ENCODE data around the gene IQCN. TPM values are rescaled to one million over a fixed set of nuclear protein-coding genes. Genes with fewer than 3 reads are reported as not detected.

Gene IQCN
- total and polyA plus RNA-seq, 10 of the 15 experiments (the other 5 are each of a cell fraction or from before 2014, with no cell fraction given), result 0.01 to 0.54 (median 0.23) TPM; not detected in 3

GRCh38 chr19:18311502-18312091, 37.3 kb upstream of the IQCN start:
- Histone ChIP-seq H3K27me3 (replicated peaks in 1 of 2; ENCODE audit: control insufficient read depth in 2 of 2, insufficient read depth in 2 of 2, low read length in 1 of 2) (no peaks in the 10 kb centered on the region), H3K9me3 (replicated peaks; ENCODE audit: control insufficient read depth, insufficient read depth, low read length) (no peaks in the 10 kb centered on the region), H3K4me1 (ENCODE audit: control insufficient read depth, insufficient read depth, low read length) (peaks cover 14% of the 10 kb centered on the region), H4K20me1 (ENCODE audit: control insufficient read depth, insufficient read depth) (no peaks in the 10 kb centered on the region), H3K9ac (ENCODE audit: control insufficient read depth, insufficient read depth, low read length) (no peak overlapping the region), H3K79me2 (ENCODE audit: control insufficient read depth, insufficient read depth, low read length) (no peaks in the 10 kb centered on the region; the same call in 1 of the 2 replicates), H3K27ac (ENCODE audit: control insufficient read depth, insufficient read depth) (no peak overlapping the region), H2AFZ (ENCODE audit: control insufficient read depth, low read depth, low read length) (no peak overlapping the region), H3K4me2 (ENCODE audit: control insufficient read depth, insufficient read depth) (no peak overlapping the region), H3K4me3 (no peak overlapping the region), H3K36me3 (ENCODE audit: control insufficient read depth in 2 of 2, insufficient read depth in 2 of 2, low read length in 1 of 2) (peaks cover 3 to 28% of the 10 kb centered on the region in 2 experiments; a peak in 3 of 4 replicates)
- BruUV-seq (replicated peaks), result no TSS peak
- 88% methylated on average over 22 of the region's 22 CpGs for WGBS (ENCODE audit: insufficient coverage, insufficient replicate concordance, low lambda C conversion rate, missing lambda C conversion rate)
- ChIA-PET RAD21 (ENCODE audit: unreplicated experiment) (no interaction called here), CTCF (no interaction called here), SMC1A (ENCODE audit: uncharacterized antibody, unreplicated experiment) (no interaction called here), POLR2A (no interaction called here)
- ATAC-seq (no peak), DNase-seq (ENCODE audit: low read depth, low spot score) (no peak), FAIRE-seq (no peak)
- in situ Hi-C loops (cut with MboI), result no loop called here
- intact Hi-C loops (cut with micrococcal nuclease; ENCODE audit: unreplicated experiment), result no loop called here
- TF ChIP-seq RB1 (IDR thresholded peaks at IDR 0.05; ENCODE audit: borderline replicate concordance) (no peak), NFYA (IDR thresholded peaks at IDR 0.05; ENCODE audit: borderline replicate concordance, low read depth, low read length) (no peak), TARDBP (IDR thresholded peaks at IDR 0.05; ENCODE audit: borderline replicate concordance) (no peak), DPF2 (IDR thresholded peaks at IDR 0.05) (no peak), NFYB (IDR thresholded peaks at IDR 0.05; ENCODE audit: insufficient read depth, low read depth, low read length) (no peak), SREBF2 (IDR thresholded peaks at IDR 0.05; ENCODE audit: low read length) (no peak), MYB (IDR thresholded peaks at IDR 0.05; ENCODE audit: borderline replicate concordance, low read depth, low read length) (no peak), EGR1 (IDR thresholded peaks at IDR 0.05; ENCODE audit: borderline replicate concordance in 1 of 2, low read depth in 2 of 2, low read length in 2 of 2) (no peak), CBFB (IDR thresholded peaks at IDR 0.05; ENCODE audit: low read depth) (no peak), JUND (IDR thresholded peaks at IDR 0.05; ENCODE audit: low read depth, low read length) (no peak), BMI1 (IDR thresholded peaks at IDR 0.05; ENCODE audit: borderline replicate concordance) (no peak), CTCF (IDR thresholded peaks at IDR 0.05 in 2 of 3, conservative IDR thresholded peaks at IDR 0.05 in 1 of 3; ENCODE audit: control insufficient read depth in 2 of 3, extremely low read depth in 1 of 3, insufficient read depth in 1 of 3, low read depth in 3 of 3, low read length in 3 of 3) (no peak), MTA3 (IDR thresholded peaks at IDR 0.05; ENCODE audit: borderline replicate concordance, low read length) (no peak), TAF1 (IDR thresholded peaks at IDR 0.05; ENCODE audit: borderline replicate concordance, low read depth, low read length) (no peak)
